A204.1 (cell line): ENCODE measurements around the gene CDC14A.
"Not testable (repeated sequence)": the region's sequence is repeated elsewhere in the genome, so short reads cannot be mapped to it uniquely, and the experiment has no call there.

Experiments used
- FAIRE-seq: peaks from 2 replicates; lab custom pipeline; 2012; peaks lifted over from hg19 to GRCh38; lab: Jason Lieb, UNC

The CDC14A gene

GRCh38 chr1:100407390-100407789 lies 55.1 kb downstream of the CDC14A start:
- FAIRE-seq, result not testable (repeated sequence)

GRCh38 chr1:100411019-100411418 lies 58.7 kb downstream of the CDC14A start:
- no peak for FAIRE-seq

- no peak for FAIRE-seq
Observed at GRCh38 chr1:100411574-100411973, 59.3 kb downstream of the CDC14A start.

- no peak for FAIRE-seq
Observed at GRCh38 chr1:100413035-100413434, 60.7 kb downstream of the CDC14A start.

GRCh38 chr1:100414693-100415497 lies 62.6 kb downstream of the CDC14A start:
- FAIRE-seq, result no peak

- FAIRE-seq, result no peak
Observed at GRCh38 chr1:100415498-100415778, 63.1 kb downstream of the CDC14A start.

GRCh38 chr1:100419072-100419471 lies 66.8 kb downstream of the CDC14A start:
- FAIRE-seq, result no peak

GRCh38 chr1:100422065-100422464 lies 69.8 kb downstream of the CDC14A start:
- FAIRE-seq, result no peak

- FAIRE-seq, result no peak
Observed at GRCh38 chr1:100423832-100424337, 71.6 kb downstream of the CDC14A start.

GRCh38 chr1:100428160-100428559 lies 75.9 kb downstream of the CDC14A start:
- no peak for FAIRE-seq

GRCh38 chr1:100430325-100430756 lies 78.0 kb downstream of the CDC14A start:
- FAIRE-seq, result no peak

GRCh38 chr1:100431954-100432353 lies 79.6 kb downstream of the CDC14A start:
- no peak for FAIRE-seq

- no peak for FAIRE-seq
Observed at GRCh38 chr1:100433563-100433962, 81.3 kb downstream of the CDC14A start.

- FAIRE-seq, result no peak
Observed at GRCh38 chr1:100434831-100435230, 82.5 kb downstream of the CDC14A start.

- FAIRE-seq, result no peak
Observed at GRCh38 chr1:100438375-100438774, 86.1 kb downstream of the CDC14A start.

GRCh38 chr1:100438789-100439188 lies 86.5 kb downstream of the CDC14A start:
- no peak for FAIRE-seq

GRCh38 chr1:100440075-100440809 lies 87.9 kb downstream of the CDC14A start:
- peak; percentile 35 for FAIRE-seq

- no peak for FAIRE-seq
Observed at GRCh38 chr1:100441146-100441545, 88.8 kb downstream of the CDC14A start.

- FAIRE-seq, result no peak
Observed at GRCh38 chr1:100441651-100442050, 89.3 kb downstream of the CDC14A start.

GRCh38 chr1:100443811-100444571 lies 91.7 kb downstream of the CDC14A start:
- no peak for FAIRE-seq

- no peak for FAIRE-seq
Observed at GRCh38 chr1:100445565-100445964, 93.3 kb downstream of the CDC14A start.

- FAIRE-seq, result no peak
Observed at GRCh38 chr1:100448366-100448765, 96.1 kb downstream of the CDC14A start.

GRCh38 chr1:100449477-100449876 lies 97.2 kb downstream of the CDC14A start:
- FAIRE-seq, result no peak
